Endothelial cell of umbilical vein (primary cell): Measurements from ENCODE around the gene CRYL1. TPM values are rescaled to one million over a fixed set of nuclear protein-coding genes. Genes with fewer than 3 reads are reported as not detected.

Source experiments
- BruUV-seq: library from RNA; stranded (reverse); fragments of 400-500 nt; replicated peaks from 2 replicates; lab custom pipeline; 2021; lab: Mats Ljungman, UMichigan
- CTCF ChIA-PET: fragments of 300-600, 350-600 bp; sonication (Branson Sonifier 250); formaldehyde crosslinking; loops from one replicate; lab custom pipeline; 2021; ENCODE audit warnings: antibody characterized with exemption, inconsistent platforms; lab: Charles Lee
- POLR2A ChIA-PET: fragments of 300-600, 350-600 bp; sonication (Branson Sonifier 250); formaldehyde crosslinking; loops from one replicate; lab custom pipeline; 2021; ENCODE audit warnings: antibody characterized with exemption, inconsistent platforms; lab: Charles Lee
- DNase-seq: peaks from one replicate; pipeline ENCODE4 v3.0.0-alpha.2; 2011; ENCODE audit warnings: low read depth, low spot score
- FAIRE-seq: peaks from 2 replicates; lab custom pipeline; 2011; peaks lifted over from hg19 to GRCh38; lab: Jason Lieb, UNC
- H2AFZ ChIP-seq: 2 replicates; pipeline ENCODE4 v1.6.0; 2012; ENCODE audit warnings: low read depth, low read length, control low read depth, inconsistent platforms
- H3K27ac ChIP-seq: 2 replicates; pipeline ENCODE4 v1.5.1; 2011; ENCODE audit warnings: low read depth, mild to moderate bottlenecking, control low read depth, low read length, moderate library complexity; ENCODE audit not compliant: insufficient read depth
- H3K27me3 ChIP-seq, 2 experiments: 2 replicates each; pipeline versions ENCODE4 v1.6.0 to v1.6.1; 2011; ENCODE audit warnings: low read length in 2 of 2, mixed read lengths in 1 of 2; ENCODE audit not compliant: control insufficient read depth in 2 of 2, insufficient read depth in 2 of 2
- H3K36me3 ChIP-seq, 2 experiments: 2 replicates in 1 of 2; 3 replicates in 1 of 2; pipeline ENCODE4 v1.5.1; 2011; ENCODE audit warnings: low read length in 2 of 2, mild to moderate bottlenecking in 1 of 2, moderate library complexity in 1 of 2; ENCODE audit not compliant: control insufficient read depth in 2 of 2, insufficient read depth in 2 of 2; ENCODE audit errors: extremely low read depth in 1 of 2
- H3K4me1 ChIP-seq: 3 replicates; pipeline ENCODE4 v1.5.1; 2011; ENCODE audit warnings: mild to moderate bottlenecking, low read length; ENCODE audit not compliant: control insufficient read depth, insufficient read depth; ENCODE audit errors: extremely low read depth
- H3K4me2 ChIP-seq: 2 replicates; pipeline ENCODE4 v1.6.1; 2011; ENCODE audit warnings: low read length, control low read depth, mixed read lengths; ENCODE audit not compliant: insufficient read depth
- H3K4me3 ChIP-seq, 3 experiments: fragments of 200-600 bp in 1 of 3; sonication (generic), shearing (Covaris generic) in 1 of 3; replicated peaks in 1 of 3; 2 replicates each; pipeline ENCODE4 v1.5.1; 2011 to 2016; ENCODE audit warnings: control low read depth in 3 of 3, low read length in 3 of 3, mild to moderate bottlenecking in 2 of 3, inconsistent platforms in 1 of 3, low read depth in 1 of 3, moderate library complexity in 1 of 3; ENCODE audit not compliant: insufficient read depth in 1 of 3
- H3K79me2 ChIP-seq: 2 replicates; pipeline ENCODE4 v1.6.0; 2012; ENCODE audit warnings: low read length, inconsistent platforms; ENCODE audit not compliant: control insufficient read depth, insufficient read depth
- H3K9ac ChIP-seq: replicated peaks from 2 replicates; pipeline ENCODE3; 2011; ENCODE audit warnings: low read length, control low read depth; ENCODE audit not compliant: insufficient read depth; ENCODE audit errors: extremely low read depth
- H3K9me1 ChIP-seq: replicated peaks from 3 replicates; pipeline ENCODE4 v1.6.0; 2011; ENCODE audit warnings: mild to moderate bottlenecking, low read length; ENCODE audit not compliant: control insufficient read depth, insufficient read depth; ENCODE audit errors: extremely low read depth
- H3K9me3 ChIP-seq: replicated peaks from 2 replicates; pipeline ENCODE4 v1.5.1; 2012; ENCODE audit warnings: low read length, inconsistent platforms; ENCODE audit not compliant: control insufficient read depth, insufficient read depth
- H4K20me1 ChIP-seq: replicated peaks from 2 replicates; pipeline ENCODE3; 2011; ENCODE audit warnings: mild to moderate bottlenecking, low read length; ENCODE audit not compliant: control insufficient read depth, insufficient read depth; ENCODE audit errors: extremely low read depth
- CTCF ChIP-seq, 2 donors: IDR thresholded peaks; 1 replicate in 1 of 2; 2 replicates in 1 of 2; pipeline ENCODE4 v1.5.1; 2011; ENCODE audit warnings: low read length in 2 of 2, mild to moderate bottlenecking in 2 of 2, moderate library complexity in 2 of 2, control low read depth in 1 of 2, inconsistent platforms in 1 of 2, low read depth in 1 of 2; ENCODE audit not compliant: insufficient read depth in 1 of 2; ENCODE audit errors: extremely low read depth in 1 of 2
- EZH2 ChIP-seq: IDR thresholded peaks from 2 replicates; pipeline ENCODE4 v1.6.1; 2012; ENCODE audit warnings: borderline replicate concordance, low read depth, mild to moderate bottlenecking, moderate library complexity, low read length, inconsistent platforms; ENCODE audit not compliant: severe bottlenecking
- FOS ChIP-seq: IDR thresholded peaks from 2 replicates; pipeline ENCODE4 v1.6.1; 2011; ENCODE audit warnings: mild to moderate bottlenecking, low read length, moderate library complexity, borderline replicate concordance; ENCODE audit not compliant: insufficient read depth
- GATA2 ChIP-seq: IDR thresholded peaks from 2 replicates; pipeline ENCODE4 v1.7.0; 2011; ENCODE audit warnings: low read depth, mild to moderate bottlenecking, moderate library complexity, mixed read lengths, low read length; ENCODE audit not compliant: insufficient read length, insufficient read depth
- JUN ChIP-seq: IDR thresholded peaks from 2 replicates; pipeline ENCODE4 v1.6.1; 2011; ENCODE audit warnings: borderline replicate concordance, low read depth; ENCODE audit not compliant: insufficient read length, insufficient read depth
- MAX ChIP-seq: IDR thresholded peaks from 2 replicates; pipeline ENCODE4 v1.6.1; 2011; ENCODE audit not compliant: insufficient read depth, insufficient read length
- MYC ChIP-seq: IDR thresholded peaks from one replicate; pipeline ENCODE4 v1.6.1; 2011; ENCODE audit warnings: mild to moderate bottlenecking, low read depth, low read length
- POLR2A ChIP-seq: IDR thresholded peaks from 2 replicates; pipeline ENCODE4 v1.6.1; 2012; ENCODE audit warnings: low read depth, mild to moderate bottlenecking, control low read depth, low read length
- POLR2AphosphoS5 ChIP-seq: IDR thresholded peaks from 2 replicates; pipeline ENCODE4 v1.6.1; 2012; ENCODE audit warnings: low read depth, mild to moderate bottlenecking, control low read depth, low read length, moderate library complexity; ENCODE audit not compliant: insufficient read depth
- dilution Hi-C: fragments of 300-500 bp; cut with MboI; formaldehyde crosslinking; loops from one replicate; pipeline ENCODE4 v1.15.0; 2019; ENCODE audit warnings: low sequenced_read_pairs; ENCODE audit not compliant: extremely low pct_ligation_motif_present
- intact Hi-C: fragments of 100-400 bp; cut with micrococcal nuclease; formaldehyde crosslinking; loops from one replicate; pipeline ENCODE4 v1.10.0; 2022
- polyA plus RNA-seq, 4 experiments: library from polyadenylated mRNA; depleted of rRNA in 3 of 4; stranded (reverse) in 3 of 4; unstranded in 1 of 4; fragments of >200 nt; gene quantifications; 2 replicates each; pipeline versions ENCODE4 v1.2.1 to v1.2.3, GENCODE V29; 2011 to 2012; ENCODE audit warnings: missing spikeins in 1 of 4
- total RNA-seq: library from RNA; stranded (reverse); gene quantifications from 2 replicates; pipeline ENCODE4 v1.2.3, GENCODE V29; 2021

Gene CRYL1
- total and polyA plus RNA-seq, 2 donors (not counting 3 experiments of a cell fraction or from before 2014, with no cell fraction given), result 13.9 to 39.0 TPM

- Histone ChIP-seq H3K9me1 (no peaks in the 10 kb centered on the region), H3K4me2 (no peak overlapping the region), H3K4me1 (peaks cover 13% of the 10 kb centered on the region), H3K79me2 (peaks cover 2% of the 10 kb centered on the region), H3K9ac (no peak overlapping the region), H4K20me1 (no peaks in the 10 kb centered on the region), H3K27me3 (no peaks in the 10 kb centered on the region), H3K4me3 (no peak overlapping the region), H3K36me3 (no peaks in the 10 kb centered on the region), H3K9me3 (no peaks in the 10 kb centered on the region), H2AFZ (no peak overlapping the region), H3K27ac (no peak overlapping the region)
- ChIA-PET POLR2A (interaction anchor here (0.6 kb wide), 1 partner anchor 72 kb away, joined by 3 read pairs; no protein-coding TSS in a partner anchor), CTCF (interaction anchor here (1.3 to 1.9 kb wide), 2 partner anchors 36 to 396 kb away, joined by 3 to 4 read pairs; no protein-coding TSS in a partner anchor)
- TF ChIP-seq POLR2AphosphoS5 (no peak), CTCF (IDR thresholded peaks at IDR 0.05; ENCODE audit: extremely low read depth in 1 of 2, insufficient read depth in 1 of 2, low read depth in 1 of 2, low read length in 2 of 2) (no peak), MAX (no peak), POLR2A (no peak), FOS (no peak), JUN (no peak), MYC (no peak), GATA2 (no peak), EZH2 (no peak)
- no TSS peak for BruUV-seq
- FAIRE-seq, result no peak
- intact Hi-C loops (loop anchor here (10.0 kb wide), 1 partner anchor 176 kb away; the partner anchor contains the start of gene IL17D), dilution Hi-C loops (no loop called here)
- DNase-seq, result no peak
Observed at GRCh38 chr13:20528452-20528851, 2.8 kb upstream of the CRYL1 start.
